ENCODE measurements around the gene RUVBL2. TPM values are rescaled to one million over a fixed set of nuclear protein-coding genes. Genes with fewer than 3 reads are reported as not detected.

RUVBL2 gene
- total RNA-seq, 1 experiment from 2014 or later: 107 TPM

DNA sequence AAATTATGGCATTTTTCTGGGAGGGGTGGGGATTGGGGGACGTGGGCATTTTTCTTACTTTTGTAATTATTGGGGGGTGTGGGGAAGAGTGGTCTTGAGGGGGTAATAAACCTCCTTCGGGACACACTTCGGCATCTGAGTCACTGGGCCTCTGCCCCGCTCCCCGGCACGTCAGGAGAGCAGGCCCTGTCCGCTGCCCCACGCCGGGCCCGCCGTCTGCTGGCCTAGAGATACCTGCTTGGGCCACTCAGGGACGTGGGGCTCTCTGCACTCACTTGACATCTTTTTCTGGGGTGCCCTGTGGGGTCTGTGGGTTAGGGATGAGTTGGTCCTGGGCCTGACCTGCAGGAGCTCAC lies 32.0 kb upstream of the RUVBL2 start:
- H2AFZ ChIP-seq (ENCODE audit: low read length): no peak overlapping the region
- peaks cover 41% of the 10 kb centered on the region for H3K4me1 ChIP-seq (ENCODE audit: low read length)
- H3K9ac ChIP-seq (ENCODE audit: low read length): peak overlapping the region; percentile 74
- no peaks in the 10 kb centered on the region for H3K9me2 ChIP-seq (replicated peaks; ENCODE audit: insufficient read depth, low read length)
- H4K20me1 ChIP-seq (ENCODE audit: insufficient read depth, low read depth, low read length): peaks cover 12% of the 10 kb centered on the region
- no peaks in the 10 kb centered on the region for H3K27me3 ChIP-seq (ENCODE audit: low read length)
- H3K27ac ChIP-seq (ENCODE audit: low read length): peak overlapping the region; percentile 91
- no peak for DNase-seq
- H3K79me2 ChIP-seq (ENCODE audit: low read length): peaks cover 15% of the 10 kb centered on the region
- H3K36me3 ChIP-seq (ENCODE audit: insufficient read depth, low read length): peaks cover 15% of the 10 kb centered on the region
- H3K4me2 ChIP-seq (ENCODE audit: low read depth, low read length, poor library complexity, severe bottlenecking): peak overlapping the region; percentile 79
- no peak overlapping the region for H3K4me3 ChIP-seq (ENCODE audit: low read length)
- H3K9me3 ChIP-seq (ENCODE audit: low read length): no peaks in the 10 kb centered on the region

GRCh38 chr19:48962029-48962848 lies 31.4 kb upstream of the RUVBL2 start:
- DNase-seq: peak; percentile 92
- H3K27ac ChIP-seq (ENCODE audit: low read length): peak overlapping the region; percentile 91
- no peaks in the 10 kb centered on the region for H3K9me2 ChIP-seq (replicated peaks; ENCODE audit: insufficient read depth, low read length)
- H3K9me3 ChIP-seq (ENCODE audit: low read length): no peaks in the 10 kb centered on the region
- H3K27me3 ChIP-seq (ENCODE audit: low read length): no peaks in the 10 kb centered on the region
- peak overlapping the region; percentile 74 for H3K9ac ChIP-seq (ENCODE audit: low read length)
- peak overlapping the region; percentile 79 for H3K4me2 ChIP-seq (ENCODE audit: low read depth, low read length, poor library complexity, severe bottlenecking)
- H3K79me2 ChIP-seq (ENCODE audit: low read length): peaks cover 12% of the 10 kb centered on the region
- peaks cover 12% of the 10 kb centered on the region for H4K20me1 ChIP-seq (ENCODE audit: insufficient read depth, low read depth, low read length)
- H3K4me1 ChIP-seq (ENCODE audit: low read length): peaks cover 47% of the 10 kb centered on the region
- H3K4me3 ChIP-seq (ENCODE audit: low read length): peak overlapping the region; percentile 63; the same call in 1 of the 2 replicates
- no peak overlapping the region; the same call in 1 of the 2 replicates for H2AFZ ChIP-seq (ENCODE audit: low read length)
- H3K36me3 ChIP-seq (ENCODE audit: insufficient read depth, low read length): peaks cover 19% of the 10 kb centered on the region

DNA sequence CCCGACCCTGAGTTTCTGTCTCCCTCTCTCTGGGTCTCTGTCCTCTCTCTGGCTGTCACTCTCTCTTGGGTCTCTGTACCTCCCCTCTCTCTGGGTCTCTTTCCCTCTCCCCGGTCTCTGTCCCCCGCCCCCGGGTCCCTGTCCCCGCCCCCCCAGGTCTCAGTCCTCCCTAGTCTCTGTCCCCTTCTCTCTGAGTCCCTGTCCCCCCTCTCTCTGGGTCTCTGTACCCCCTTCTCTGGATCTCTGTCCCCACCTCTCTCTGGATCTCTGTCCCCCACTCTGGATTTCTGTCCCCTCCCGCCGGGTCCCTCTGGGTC lies 30.9 kb upstream of the RUVBL2 start:
- Histone ChIP-seq H3K9me3 (ENCODE audit: low read length) (no peaks in the 10 kb centered on the region), H3K9ac (ENCODE audit: low read length) (peak overlapping the region; percentile 74), H2AFZ (ENCODE audit: low read length) (no peak overlapping the region), H3K36me3 (ENCODE audit: insufficient read depth, low read length) (peaks cover 15% of the 10 kb centered on the region), H3K4me2 (ENCODE audit: low read depth, low read length, poor library complexity, severe bottlenecking) (peak overlapping the region; percentile 79), H3K79me2 (ENCODE audit: low read length) (peaks cover 12% of the 10 kb centered on the region), H3K4me3 (ENCODE audit: low read length) (peak overlapping the region; percentile 63; the same call in 1 of the 2 replicates), H3K27ac (ENCODE audit: low read length) (peak overlapping the region; percentile 91), H3K9me2 (replicated peaks; ENCODE audit: insufficient read depth, low read length) (no peaks in the 10 kb centered on the region), H3K4me1 (ENCODE audit: low read length) (peaks cover 52% of the 10 kb centered on the region), H4K20me1 (ENCODE audit: insufficient read depth, low read depth, low read length) (peaks cover 12% of the 10 kb centered on the region), H3K27me3 (ENCODE audit: low read length) (no peaks in the 10 kb centered on the region)
- DNase-seq: no peak

GRCh38 chr19:48963371-48964204 lies 30.1 kb upstream of the RUVBL2 start:
- Histone ChIP-seq H4K20me1 (ENCODE audit: insufficient read depth, low read depth, low read length) (peaks cover 12% of the 10 kb centered on the region), H3K27me3 (ENCODE audit: low read length) (no peaks in the 10 kb centered on the region), H3K9me3 (ENCODE audit: low read length) (no peaks in the 10 kb centered on the region), H3K9me2 (replicated peaks; ENCODE audit: insufficient read depth, low read length) (no peaks in the 10 kb centered on the region), H3K9ac (ENCODE audit: low read length) (peak overlapping the region; percentile 74), H3K27ac (ENCODE audit: low read length) (peak overlapping the region; percentile 91), H3K4me2 (ENCODE audit: low read depth, low read length, poor library complexity, severe bottlenecking) (peak overlapping the region; percentile 79), H3K4me3 (ENCODE audit: low read length) (peak overlapping the region; percentile 63), H2AFZ (ENCODE audit: low read length) (no peak overlapping the region; the same call in 1 of the 2 replicates), H3K79me2 (ENCODE audit: low read length) (peaks cover 12% of the 10 kb centered on the region), H3K36me3 (ENCODE audit: insufficient read depth, low read length) (peaks cover 21% of the 10 kb centered on the region), H3K4me1 (ENCODE audit: low read length) (peaks cover 57% of the 10 kb centered on the region)
- DNase-seq: peak; percentile 91

- H3K79me2 ChIP-seq (ENCODE audit: low read length): peaks cover 12% of the 10 kb centered on the region
- no peak for DNase-seq
- peaks cover 12% of the 10 kb centered on the region for H4K20me1 ChIP-seq (ENCODE audit: insufficient read depth, low read depth, low read length)
- peak overlapping the region; percentile 91 for H3K27ac ChIP-seq (ENCODE audit: low read length)
- peaks cover 57% of the 10 kb centered on the region for H3K4me1 ChIP-seq (ENCODE audit: low read length)
- H3K36me3 ChIP-seq (ENCODE audit: insufficient read depth, low read length): peaks cover 27% of the 10 kb centered on the region
- no peaks in the 10 kb centered on the region for H3K9me3 ChIP-seq (ENCODE audit: low read length)
- peak overlapping the region; percentile 74 for H3K9ac ChIP-seq (ENCODE audit: low read length)
- H3K4me2 ChIP-seq (ENCODE audit: low read depth, low read length, poor library complexity, severe bottlenecking): peak overlapping the region; percentile 79
- H3K4me3 ChIP-seq (ENCODE audit: low read length): peak overlapping the region; percentile 63
- H3K9me2 ChIP-seq (replicated peaks; ENCODE audit: insufficient read depth, low read length): no peaks in the 10 kb centered on the region
- H3K27me3 ChIP-seq (ENCODE audit: low read length): no peaks in the 10 kb centered on the region
- H2AFZ ChIP-seq (ENCODE audit: low read length): no peak overlapping the region; the same call in 1 of the 2 replicates
These were observed 29.3 kb upstream of the RUVBL2 start for GRCh38 chr19:48964205-48965039.

GRCh38 chr19:48965040-48965805 lies 28.5 kb upstream of the RUVBL2 start, which contains the start of gene FTL:
Gene FTL, plus strand, starts transcription at chr19:48965309. Its CDS starts 199 bp downstream, at chr19:48965508.
- H2AFZ ChIP-seq (ENCODE audit: low read length): no peak within 1 kb of the TSS; the same call in 1 of the 2 replicates
- H3K27me3 ChIP-seq (ENCODE audit: low read length): no peaks in the 10 kb centered on the region
- H3K9ac ChIP-seq (ENCODE audit: low read length): peak within 1 kb of the TSS; percentile 81
- H3K36me3 ChIP-seq (ENCODE audit: insufficient read depth, low read length): peaks cover 32% of the 10 kb centered on the region
- peak within 1 kb of the TSS; percentile 91 for H3K27ac ChIP-seq (ENCODE audit: low read length)
- peak within 1 kb of the TSS; percentile 87 for H3K4me3 ChIP-seq (ENCODE audit: low read length)
- H3K9me2 ChIP-seq (replicated peaks; ENCODE audit: insufficient read depth, low read length): no peaks in the 10 kb centered on the region
- peaks cover 65% of the 10 kb centered on the region for H3K4me1 ChIP-seq (ENCODE audit: low read length)
- peaks cover 12% of the 10 kb centered on the region for H3K79me2 ChIP-seq (ENCODE audit: low read length)
- no peaks in the 10 kb centered on the region for H3K9me3 ChIP-seq (ENCODE audit: low read length)
- DNase-seq: peak; percentile 100
- H4K20me1 ChIP-seq (ENCODE audit: insufficient read depth, low read depth, low read length): peaks cover 12% of the 10 kb centered on the region
- H3K4me2 ChIP-seq (ENCODE audit: low read depth, low read length, poor library complexity, severe bottlenecking): peak within 1 kb of the TSS; percentile 79

DNA sequence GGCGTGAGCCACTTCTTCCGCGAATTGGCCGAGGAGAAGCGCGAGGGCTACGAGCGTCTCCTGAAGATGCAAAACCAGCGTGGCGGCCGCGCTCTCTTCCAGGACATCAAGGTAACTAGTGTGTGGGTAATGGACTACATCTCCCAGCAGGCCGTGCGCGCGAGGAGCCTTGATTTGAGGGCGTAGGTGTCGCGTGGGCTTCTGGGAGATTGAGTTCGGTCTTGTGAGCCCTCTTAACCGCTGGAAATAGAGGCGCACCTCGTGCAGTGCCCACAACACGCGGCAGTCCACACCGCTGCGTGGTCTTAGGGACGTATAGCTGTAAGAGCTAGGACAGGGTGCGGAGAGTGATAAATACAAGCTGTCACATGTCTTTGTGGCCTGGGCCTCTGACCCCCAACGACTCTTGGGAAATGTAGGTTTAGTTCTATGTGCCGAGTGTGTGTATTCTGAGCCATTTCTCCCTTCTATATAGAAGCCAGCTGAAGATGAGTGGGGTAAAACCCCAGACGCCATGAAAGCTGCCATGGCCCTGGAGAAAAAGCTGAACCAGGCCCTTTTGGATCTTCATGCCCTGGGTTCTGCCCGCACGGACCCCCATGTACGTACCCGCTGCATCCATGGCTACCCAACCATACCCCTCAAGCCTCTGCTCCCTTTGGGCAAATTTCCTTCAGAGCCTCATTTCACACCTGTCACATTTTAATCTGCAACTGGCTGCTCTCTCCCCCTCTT lies 27.7 kb upstream of the RUVBL2 start:
- peaks cover 37% of the 10 kb centered on the region for H3K36me3 ChIP-seq (ENCODE audit: insufficient read depth, low read length)
- H4K20me1 ChIP-seq (ENCODE audit: insufficient read depth, low read depth, low read length): peaks cover 12% of the 10 kb centered on the region
- H2AFZ ChIP-seq (ENCODE audit: low read length): no peak overlapping the region
- H3K4me3 ChIP-seq (ENCODE audit: low read length): peak overlapping the region; percentile 87
- peak overlapping the region; percentile 73 for H3K4me2 ChIP-seq (ENCODE audit: low read depth, low read length, poor library complexity, severe bottlenecking)
- DNase-seq: peak; percentile 94
- peaks cover 12% of the 10 kb centered on the region for H3K79me2 ChIP-seq (ENCODE audit: low read length)
- H3K27ac ChIP-seq (ENCODE audit: low read length): peak overlapping the region; percentile 78
- no peaks in the 10 kb centered on the region for H3K9me3 ChIP-seq (ENCODE audit: low read length)
- peak overlapping the region; percentile 81 for H3K9ac ChIP-seq (ENCODE audit: low read length)
- no peaks in the 10 kb centered on the region for H3K9me2 ChIP-seq (replicated peaks; ENCODE audit: insufficient read depth, low read length)
- H3K4me1 ChIP-seq (ENCODE audit: low read length): peaks cover 71% of the 10 kb centered on the region
- H3K27me3 ChIP-seq (ENCODE audit: low read length): no peaks in the 10 kb centered on the region

All from Karpas-422 (cell line).